Measurements from ENCODE around the gene CCNC.

DNA sequence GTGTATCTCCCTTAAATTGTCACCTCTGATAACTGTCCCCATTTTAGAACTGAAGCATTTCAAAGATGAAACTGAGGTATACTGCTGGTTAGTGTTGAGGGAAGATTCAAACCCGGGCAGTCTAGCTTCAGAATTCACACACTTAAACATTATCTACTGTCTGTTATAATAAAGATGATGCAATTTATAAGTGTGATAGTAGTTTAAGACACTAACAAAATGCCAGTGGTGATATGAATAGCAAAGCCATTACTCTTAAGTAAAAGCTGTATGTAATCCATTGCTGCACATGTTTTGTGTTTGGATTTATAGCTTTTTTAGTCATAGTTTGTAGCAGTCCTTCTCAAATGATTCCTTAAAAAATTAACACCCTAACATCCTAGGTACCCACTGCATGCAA is 73.0 kb downstream of the CCNC start:
- TF ChIP-seq, protein P1, sequence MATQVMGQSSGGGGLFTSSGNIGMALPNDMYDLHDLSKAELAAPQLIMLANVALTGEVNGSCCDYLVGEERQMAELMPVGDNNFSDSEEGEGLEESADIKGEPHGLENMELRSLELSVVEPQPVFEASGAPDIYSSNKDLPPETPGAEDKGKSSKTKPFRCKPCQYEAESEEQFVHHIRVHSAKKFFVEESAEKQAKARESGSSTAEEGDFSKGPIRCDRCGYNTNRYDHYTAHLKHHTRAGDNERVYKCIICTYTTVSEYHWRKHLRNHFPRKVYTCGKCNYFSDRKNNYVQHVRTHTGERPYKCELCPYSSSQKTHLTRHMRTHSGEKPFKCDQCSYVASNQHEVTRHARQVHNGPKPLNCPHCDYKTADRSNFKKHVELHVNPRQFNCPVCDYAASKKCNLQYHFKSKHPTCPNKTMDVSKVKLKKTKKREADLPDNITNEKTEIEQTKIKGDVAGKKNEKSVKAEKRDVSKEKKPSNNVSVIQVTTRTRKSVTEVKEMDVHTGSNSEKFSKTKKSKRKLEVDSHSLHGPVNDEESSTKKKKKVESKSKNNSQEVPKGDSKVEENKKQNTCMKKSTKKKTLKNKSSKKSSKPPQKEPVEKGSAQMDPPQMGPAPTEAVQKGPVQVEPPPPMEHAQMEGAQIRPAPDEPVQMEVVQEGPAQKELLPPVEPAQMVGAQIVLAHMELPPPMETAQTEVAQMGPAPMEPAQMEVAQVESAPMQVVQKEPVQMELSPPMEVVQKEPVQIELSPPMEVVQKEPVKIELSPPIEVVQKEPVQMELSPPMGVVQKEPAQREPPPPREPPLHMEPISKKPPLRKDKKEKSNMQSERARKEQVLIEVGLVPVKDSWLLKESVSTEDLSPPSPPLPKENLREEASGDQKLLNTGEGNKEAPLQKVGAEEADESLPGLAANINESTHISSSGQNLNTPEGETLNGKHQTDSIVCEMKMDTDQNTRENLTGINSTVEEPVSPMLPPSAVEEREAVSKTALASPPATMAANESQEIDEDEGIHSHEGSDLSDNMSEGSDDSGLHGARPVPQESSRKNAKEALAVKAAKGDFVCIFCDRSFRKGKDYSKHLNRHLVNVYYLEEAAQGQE (IDR thresholded peaks at IDR 0.05; ENCODE audit: unreplicated experiment): no peak
- TF ChIP-seq, protein P2, sequence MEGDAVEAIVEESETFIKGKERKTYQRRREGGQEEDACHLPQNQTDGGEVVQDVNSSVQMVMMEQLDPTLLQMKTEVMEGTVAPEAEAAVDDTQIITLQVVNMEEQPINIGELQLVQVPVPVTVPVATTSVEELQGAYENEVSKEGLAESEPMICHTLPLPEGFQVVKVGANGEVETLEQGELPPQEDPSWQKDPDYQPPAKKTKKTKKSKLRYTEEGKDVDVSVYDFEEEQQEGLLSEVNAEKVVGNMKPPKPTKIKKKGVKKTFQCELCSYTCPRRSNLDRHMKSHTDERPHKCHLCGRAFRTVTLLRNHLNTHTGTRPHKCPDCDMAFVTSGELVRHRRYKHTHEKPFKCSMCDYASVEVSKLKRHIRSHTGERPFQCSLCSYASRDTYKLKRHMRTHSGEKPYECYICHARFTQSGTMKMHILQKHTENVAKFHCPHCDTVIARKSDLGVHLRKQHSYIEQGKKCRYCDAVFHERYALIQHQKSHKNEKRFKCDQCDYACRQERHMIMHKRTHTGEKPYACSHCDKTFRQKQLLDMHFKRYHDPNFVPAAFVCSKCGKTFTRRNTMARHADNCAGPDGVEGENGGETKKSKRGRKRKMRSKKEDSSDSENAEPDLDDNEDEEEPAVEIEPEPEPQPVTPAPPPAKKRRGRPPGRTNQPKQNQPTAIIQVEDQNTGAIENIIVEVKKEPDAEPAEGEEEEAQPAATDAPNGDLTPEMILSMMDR (conservative IDR thresholded peaks at IDR 0.05; ENCODE audit: low read depth in 2 of 2): no peak
- TF ChIP-seq CREB1 (CRISPR knock-in tag; IDR thresholded peaks at IDR 0.05; ENCODE audit: low read depth) (no peak), EZH2 (IDR thresholded peaks at IDR 0.05; ENCODE audit: low read depth, unreplicated experiment) (no peak), POLR2AphosphoS5 (IDR thresholded peaks at IDR 0.05; ENCODE audit: low read depth) (no peak), ZNF331 (CRISPR knock-in tag; IDR thresholded peaks at IDR 0.05; ENCODE audit: low read depth) (no peak), JUNB (IDR thresholded peaks at IDR 0.05; ENCODE audit: unreplicated experiment) (no peak), EZH2phosphoT487 (IDR thresholded peaks at IDR 0.05; ENCODE audit: unreplicated experiment) (no peak), NANOG (IDR thresholded peaks at IDR 0.05; ENCODE audit: borderline replicate concordance) (no peak)
- TF ChIP-seq, protein P3, sequence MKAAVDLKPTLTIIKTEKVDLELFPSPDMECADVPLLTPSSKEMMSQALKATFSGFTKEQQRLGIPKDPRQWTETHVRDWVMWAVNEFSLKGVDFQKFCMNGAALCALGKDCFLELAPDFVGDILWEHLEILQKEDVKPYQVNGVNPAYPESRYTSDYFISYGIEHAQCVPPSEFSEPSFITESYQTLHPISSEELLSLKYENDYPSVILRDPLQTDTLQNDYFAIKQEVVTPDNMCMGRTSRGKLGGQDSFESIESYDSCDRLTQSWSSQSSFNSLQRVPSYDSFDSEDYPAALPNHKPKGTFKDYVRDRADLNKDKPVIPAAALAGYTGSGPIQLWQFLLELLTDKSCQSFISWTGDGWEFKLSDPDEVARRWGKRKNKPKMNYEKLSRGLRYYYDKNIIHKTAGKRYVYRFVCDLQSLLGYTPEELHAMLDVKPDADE (IDR thresholded peaks at IDR 0.05): no peak

Measured in GM23338 (cell line).